HG02970 (cell line): ENCODE results near the gene C16orf92.

ENCODE experiments used
- ATAC-seq: cut with Tn5 transposase; IDR thresholded peaks from one replicate; pipeline ENCODE4 v1.9.1; 2021; ENCODE audit warnings: mild to moderate bottlenecking, moderate library complexity, moderate number of reproducible peaks; ENCODE audit not compliant: unreplicated experiment, low FRiP score

C16orf92 gene

GRCh38 chr16:30052671-30053372, 29.8 kb downstream of the C16orf92 start:
- peak; percentile 64 for ATAC-seq

DNA sequence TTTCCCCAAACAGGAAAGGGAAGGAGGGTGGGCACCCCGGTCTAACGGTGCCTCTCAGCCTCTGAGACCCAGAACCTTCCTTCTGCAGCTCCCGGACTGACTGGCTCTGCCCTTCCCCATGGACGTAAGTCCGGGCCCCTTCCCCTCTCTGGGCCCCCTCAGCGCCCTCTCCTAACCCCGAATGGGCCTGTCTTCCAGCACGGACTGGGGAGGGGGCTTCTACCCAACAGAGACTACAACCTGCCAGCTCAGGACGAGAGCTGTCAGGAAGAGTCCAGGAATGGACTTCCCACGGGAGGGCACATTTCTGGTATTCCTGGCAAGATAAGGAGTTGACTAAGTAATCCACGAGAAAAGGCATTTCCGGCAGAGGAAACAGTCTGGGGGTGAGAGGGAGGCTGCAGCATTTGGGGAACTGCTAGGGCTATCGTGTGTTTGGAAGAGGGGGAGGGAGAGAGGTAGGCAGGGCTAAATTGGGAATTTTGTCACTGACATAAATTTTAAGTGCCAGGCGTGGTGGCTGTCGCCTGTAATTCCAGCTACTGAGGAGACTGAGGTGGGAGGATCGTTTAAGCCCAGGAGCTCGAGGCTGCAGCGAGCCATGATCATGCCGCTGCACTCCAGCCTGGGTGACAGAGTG, 30.5 kb downstream of the C16orf92 start:
- ATAC-seq = no peak

DNA sequence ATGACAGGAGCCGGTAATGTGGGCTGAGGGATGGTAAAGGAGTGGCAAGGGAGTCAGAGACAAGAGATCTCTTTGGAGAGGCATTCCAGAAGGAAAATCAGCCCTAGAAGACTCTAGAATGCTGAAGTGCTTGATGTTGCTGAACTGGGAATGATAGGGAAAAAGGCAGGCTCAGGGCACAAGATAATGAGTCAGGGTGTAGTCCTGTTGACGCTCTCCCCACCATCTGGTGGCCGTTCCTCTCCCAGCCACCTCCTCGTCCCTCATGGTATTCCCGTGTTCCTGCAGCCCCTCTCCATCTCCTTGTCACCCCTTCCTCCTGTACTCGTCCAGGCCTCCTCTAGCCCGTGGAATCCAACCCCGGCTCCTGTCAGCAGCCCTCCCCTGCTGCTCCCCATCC, 31.5 kb downstream of the C16orf92 start:
- no peak for ATAC-seq

- ATAC-seq = no peak
Observed at GRCh38 chr16:30054959-30055553, 32.1 kb downstream of the C16orf92 start.

DNA sequence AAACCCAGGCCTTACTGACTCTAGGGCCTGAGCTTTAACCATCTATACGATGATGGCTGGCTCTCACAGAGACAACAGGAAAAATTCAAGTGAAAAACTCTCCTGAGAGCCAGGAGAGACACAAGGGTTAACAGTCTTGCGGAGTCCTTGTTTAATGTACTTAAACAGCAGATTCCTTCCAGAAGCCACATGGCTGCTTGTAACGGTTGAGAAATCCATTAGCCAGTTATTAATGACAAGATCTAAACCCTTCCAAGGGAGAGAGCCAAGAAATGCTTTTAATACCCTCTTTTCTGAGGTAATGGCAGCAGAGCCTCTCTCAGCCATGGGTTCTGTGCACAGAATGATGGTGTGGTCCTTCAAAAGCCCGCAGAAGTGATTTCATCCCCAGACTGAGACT, 37.3 kb downstream of the C16orf92 start:
- ATAC-seq = no peak

DNA sequence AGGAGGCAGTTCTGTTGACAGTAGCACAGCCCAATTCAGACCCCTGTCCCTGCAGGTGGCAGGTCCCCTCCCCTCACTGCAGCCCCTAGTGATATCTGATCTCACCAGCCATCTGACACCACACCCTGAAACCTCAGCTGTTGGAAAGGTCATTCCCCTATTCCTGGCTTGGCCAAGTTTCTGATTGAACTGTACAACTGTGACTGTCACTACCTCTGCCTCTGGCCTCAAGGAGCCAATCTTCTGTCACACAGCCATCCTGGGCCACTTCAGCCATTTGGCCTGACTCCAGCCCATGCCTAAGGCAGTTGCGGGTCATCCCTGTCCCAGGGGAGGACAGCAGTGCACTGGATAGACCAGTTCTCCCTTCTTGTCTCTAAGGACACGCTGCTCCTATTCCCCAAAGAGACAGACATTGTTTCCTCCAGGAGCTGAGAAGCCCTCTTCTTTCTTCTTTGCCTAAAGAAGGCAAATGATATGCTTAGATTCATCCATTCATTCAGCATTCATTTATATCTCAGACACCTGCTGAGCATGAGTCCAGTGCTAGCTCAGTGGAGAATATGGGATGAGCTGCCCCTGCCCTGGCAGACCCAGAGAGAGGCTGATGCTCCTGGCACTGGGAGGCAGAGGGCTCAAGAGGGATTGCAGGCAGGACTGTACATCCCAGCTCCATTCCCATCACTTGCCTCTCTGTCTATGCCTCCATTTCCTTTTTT, 38.0 kb downstream of the C16orf92 start:
- ATAC-seq = no peak

DNA sequence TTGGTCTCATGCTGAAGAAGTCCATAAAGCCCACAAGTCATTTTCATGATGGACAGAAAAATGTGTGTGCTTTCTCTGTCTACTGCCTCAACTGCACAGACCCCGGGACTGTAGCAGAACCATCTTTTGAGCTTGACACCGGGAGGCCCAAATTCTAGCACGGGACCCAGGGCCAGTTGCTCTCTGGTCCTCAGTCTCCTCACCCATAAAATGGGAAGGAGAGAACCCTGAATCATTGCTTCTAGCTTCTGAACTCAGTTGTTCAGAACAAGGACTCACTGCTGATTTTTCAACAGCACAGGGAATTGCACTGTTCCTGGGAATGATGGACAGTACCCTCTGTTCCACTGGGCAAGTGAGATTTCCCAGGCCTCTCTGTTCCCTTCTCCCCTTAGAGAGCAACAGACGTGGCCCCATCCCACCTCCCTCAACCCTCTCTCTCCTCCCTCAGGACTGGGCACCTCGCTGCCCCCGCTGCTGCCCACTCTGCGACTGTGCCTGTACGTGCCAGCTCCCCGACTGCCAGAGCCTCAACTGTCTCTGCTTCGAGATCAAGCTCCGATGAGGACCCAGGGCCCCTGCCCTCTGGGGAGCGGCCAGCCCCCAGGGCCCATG, 40.4 kb downstream of the C16orf92 start:
- ATAC-seq = no peak

DNA sequence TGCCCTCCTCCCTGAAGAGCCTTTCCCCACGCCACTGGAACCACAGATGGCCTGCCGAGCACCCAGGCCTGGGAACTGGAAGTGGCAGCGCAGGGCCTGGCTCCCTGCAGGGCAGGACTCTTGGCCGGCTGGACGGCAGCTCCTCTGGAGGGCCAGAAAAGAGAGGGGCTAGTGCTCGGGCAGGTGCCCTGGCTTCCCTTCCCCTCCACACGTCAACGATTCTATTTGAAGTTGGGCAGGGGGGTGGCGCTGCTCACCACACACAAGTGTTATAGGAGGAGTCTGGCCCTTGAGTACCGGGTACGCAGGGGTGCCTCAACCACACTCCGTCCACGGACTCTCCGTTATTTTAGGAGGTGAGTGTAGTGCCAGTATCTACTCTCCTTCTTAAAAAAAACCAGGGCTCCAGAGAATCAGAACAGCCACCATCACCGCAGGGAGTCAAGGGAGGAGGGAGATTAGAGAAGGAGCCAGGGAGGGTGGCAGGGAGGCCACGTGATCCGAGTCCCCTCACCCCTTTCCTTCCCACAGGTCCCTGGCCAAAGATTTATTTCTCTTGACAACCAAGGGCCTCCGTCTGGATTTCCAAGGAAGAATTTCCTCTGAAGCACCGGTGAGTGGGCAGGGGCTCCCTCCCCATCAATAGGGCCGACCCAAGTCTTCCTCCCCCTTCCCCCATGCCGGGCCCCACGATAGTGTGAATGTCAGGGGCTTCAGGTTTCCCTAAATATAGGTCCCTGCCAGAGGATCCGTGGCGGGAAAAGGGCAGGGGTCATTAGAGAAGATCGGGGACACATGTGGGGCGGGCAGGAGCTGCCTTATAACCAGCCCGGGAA, 41.1 kb downstream of the C16orf92 start:
- peak; percentile 29 for ATAC-seq

DNA sequence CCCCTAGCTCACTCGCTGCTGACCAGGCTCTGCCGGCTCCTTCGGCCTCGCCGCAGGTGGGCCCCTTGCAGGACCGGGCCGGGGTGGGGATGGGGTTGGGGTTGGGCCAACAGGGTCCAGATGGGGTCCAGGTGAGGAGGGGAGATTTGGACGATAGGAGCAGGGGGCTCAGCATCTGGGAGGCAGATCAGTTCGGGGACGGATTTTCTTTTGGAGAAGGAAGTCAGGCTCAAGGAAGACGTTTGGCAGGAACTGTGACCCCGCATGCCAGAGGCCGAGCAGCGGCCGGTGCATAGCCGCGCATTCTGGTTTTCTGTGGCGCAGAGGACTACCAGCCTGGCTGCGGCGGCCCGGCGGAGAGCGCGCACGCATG, 41.7 kb downstream of the C16orf92 start:
- ATAC-seq = no peak

DNA sequence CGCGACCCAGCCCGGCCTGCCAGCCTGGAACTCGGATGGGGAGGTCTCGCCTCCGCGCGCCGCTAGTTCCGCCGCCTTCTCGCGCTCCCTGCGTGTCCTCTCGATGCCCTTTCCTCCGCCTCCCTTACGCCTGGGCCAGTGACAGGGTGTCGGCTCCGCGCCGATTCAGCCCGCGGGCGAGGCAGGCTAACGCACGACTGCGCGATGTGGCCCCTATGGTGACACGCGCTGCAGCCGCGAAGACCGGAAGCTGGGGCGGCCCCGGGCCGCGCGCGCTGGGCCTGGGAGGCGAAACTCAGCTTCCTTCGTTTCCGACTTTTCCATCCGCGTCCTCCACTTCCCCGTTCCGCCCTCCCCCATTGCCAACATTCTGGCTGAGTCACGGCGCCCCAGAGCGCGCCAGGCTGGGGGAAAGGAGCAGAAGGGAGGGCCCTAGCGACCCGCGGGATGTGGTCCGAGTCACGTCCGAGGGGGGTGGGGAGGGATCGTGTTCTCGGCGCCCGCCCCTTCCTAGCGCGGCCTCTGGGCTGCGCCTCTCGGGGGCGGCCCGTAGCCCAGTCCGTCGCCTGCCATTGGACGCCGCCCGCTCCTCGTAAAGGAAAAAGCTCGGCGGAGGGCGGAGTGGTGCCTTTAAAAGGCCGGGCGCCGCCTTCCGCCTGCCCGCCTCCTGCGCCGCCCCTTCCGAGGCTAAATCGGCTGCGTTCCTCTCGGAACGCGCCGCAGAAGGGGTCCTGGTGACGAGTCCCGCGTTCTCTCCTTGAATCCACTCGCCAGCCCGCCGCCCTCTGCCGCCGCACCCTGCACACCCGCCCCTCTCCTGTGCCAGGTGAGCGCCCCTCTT, 42.3 kb downstream of the C16orf92 start, which contains the start of gene ALDOA:
ALDOA (plus strand) TSS at position 659 of the 841 bp plus-strand sequence. CDS start 1,138 bp downstream, outside the sequence.
- ATAC-seq = peak; percentile 70

DNA sequence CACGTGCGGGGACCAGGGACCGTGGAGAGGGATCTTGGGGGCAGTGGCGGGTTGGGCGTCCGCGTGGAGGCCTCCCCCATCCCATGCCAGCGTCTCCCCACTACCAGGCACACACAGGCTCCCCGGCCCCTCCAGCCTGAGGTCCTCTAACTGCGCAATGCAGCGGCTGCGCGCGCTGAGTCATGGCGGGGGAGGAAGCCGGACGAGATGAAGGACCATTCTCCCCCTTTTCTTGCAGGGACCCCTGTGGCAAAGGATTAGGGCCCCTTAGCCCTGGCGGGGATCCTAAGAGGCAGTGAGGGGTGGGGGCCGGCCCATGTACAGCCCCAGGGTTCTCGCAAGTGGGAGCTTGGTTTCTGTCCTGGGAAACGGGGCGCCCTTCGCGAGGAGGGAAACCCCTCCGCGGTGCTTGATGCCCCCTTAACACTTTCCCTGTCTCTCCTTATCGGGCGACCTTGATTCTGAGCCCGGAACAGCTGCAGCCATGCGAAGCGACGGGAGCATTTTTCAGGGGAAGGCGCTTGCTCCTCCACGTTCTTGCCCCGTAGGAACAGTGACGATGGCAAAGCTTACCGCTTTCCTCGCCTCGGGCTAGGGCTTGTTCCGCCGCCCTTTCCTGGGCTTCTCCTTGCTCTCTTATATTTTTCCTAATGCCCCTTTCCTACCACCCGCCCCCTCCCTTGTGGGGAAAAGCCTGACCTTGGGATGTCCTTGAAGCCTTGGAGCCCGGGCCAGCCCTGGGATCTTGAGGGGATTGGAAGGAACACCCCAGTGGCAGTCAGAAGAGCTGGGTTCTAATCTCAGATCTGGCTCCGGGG, 43.2 kb downstream of the C16orf92 start:
- no peak for ATAC-seq

DNA sequence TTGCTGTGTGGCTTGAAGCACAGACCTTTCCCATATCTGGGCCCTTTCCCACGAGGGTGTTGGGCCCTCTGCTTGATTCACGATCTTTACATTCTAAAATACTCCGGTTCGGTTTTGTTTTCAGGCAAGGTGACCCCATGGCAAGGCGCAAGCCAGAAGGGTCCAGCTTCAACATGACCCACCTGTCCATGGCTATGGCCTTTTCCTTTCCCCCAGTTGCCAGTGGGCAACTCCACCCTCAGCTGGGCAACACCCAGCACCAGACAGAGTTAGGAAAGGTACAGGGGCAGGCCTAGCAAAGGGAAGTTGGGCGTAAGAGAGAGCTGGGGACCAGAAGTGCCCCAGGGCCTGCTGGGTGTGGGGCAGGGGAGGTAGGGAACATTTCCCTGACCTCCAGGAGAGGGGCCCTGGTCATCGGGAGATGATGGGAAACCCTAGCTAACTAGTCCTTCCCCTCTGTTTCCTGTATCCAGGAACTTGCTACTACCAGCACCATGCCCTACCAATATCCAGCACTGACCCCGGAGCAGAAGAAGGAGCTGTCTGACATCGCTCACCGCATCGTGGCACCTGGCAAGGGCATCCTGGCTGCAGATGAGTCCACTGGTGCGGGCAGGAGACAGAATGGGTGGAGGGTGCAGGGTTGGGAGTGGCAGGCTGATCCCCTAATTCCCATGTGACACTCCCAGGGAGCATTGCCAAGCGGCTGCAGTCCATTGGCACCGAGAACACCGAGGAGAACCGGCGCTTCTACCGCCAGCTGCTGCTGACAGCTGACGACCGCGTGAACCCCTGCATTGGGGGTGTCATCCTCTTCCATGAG, 44.0 kb downstream of the C16orf92 start:
- ATAC-seq = no peak

GRCh38 chr16:30067584-30067916, 44.6 kb downstream of the C16orf92 start:
- ATAC-seq = no peak

DNA sequence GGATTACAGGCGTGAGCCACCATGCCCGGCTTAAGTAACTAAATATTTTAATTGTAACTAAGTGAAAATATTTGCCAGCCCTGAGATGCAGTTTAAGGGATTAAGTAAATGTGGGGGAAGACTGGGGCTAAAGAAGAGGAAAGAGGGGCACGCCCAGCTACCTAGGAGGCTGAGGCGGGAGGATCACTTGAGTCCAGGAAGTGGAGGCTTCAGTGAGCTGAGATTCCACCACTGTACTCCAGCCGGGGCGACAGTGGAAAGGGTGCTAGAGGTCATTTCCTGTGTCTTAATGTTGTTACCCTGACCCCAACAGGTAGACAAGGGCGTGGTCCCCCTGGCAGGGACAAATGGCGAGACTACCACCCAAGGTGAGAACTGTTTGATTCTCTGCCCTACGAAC, 45.3 kb downstream of the C16orf92 start:
- ATAC-seq = no peak

GRCh38 chr16:30068750-30069610, 46.0 kb downstream of the C16orf92 start:
- no peak for ATAC-seq

GRCh38 chr16:30069611-30070462, 46.8 kb downstream of the C16orf92 start:
- no peak for ATAC-seq
